ENCODE measurements around the gene CELSR1.

- TF ChIP-seq CTCF (IDR thresholded peaks at IDR 0.05; ENCODE audit: insufficient read depth, low read depth, low read length) (no peak), EZH2 (IDR thresholded peaks at IDR 0.05; ENCODE audit: insufficient read depth, low read length) (no peak)
These were observed 22.0 kb downstream of the CELSR1 start for GRCh38 chr22:46515208-46516111.
